Astrocyte (in vitro differentiated cells and primary cell): ENCODE measurements around the gene DCAF5. TPM values are rescaled to one million over a fixed set of nuclear protein-coding genes. Genes with fewer than 3 reads are reported as not detected.

Experiments used
- DNase-seq: peaks from one replicate; pipeline ENCODE4 v3.0.0-alpha.2; 2010; ENCODE audit warnings: low read depth
- FAIRE-seq: peaks from 2 replicates; lab custom pipeline; 2011; peaks lifted over from hg19 to GRCh38; lab: Jason Lieb, UNC
- H2AFZ ChIP-seq: 2 replicates; pipeline ENCODE4 v1.6.0; 2012; ENCODE audit warnings: low read depth, low read length, inconsistent platforms
- H3K27ac ChIP-seq: 2 replicates; pipeline ENCODE4 v1.5.1; 2011; ENCODE audit warnings: low read depth, low read length, inconsistent platforms
- H3K27me3 ChIP-seq: 2 replicates; pipeline ENCODE4 v1.6.0; 2011; ENCODE audit warnings: low read length, inconsistent platforms; ENCODE audit not compliant: insufficient read depth
- H3K36me3 ChIP-seq: 2 replicates; pipeline ENCODE4 v1.5.1; 2011; ENCODE audit warnings: low read length, inconsistent platforms; ENCODE audit not compliant: insufficient read depth
- H3K4me1 ChIP-seq: 2 replicates; pipeline ENCODE4 v1.5.1; 2011; ENCODE audit warnings: low read length, inconsistent platforms; ENCODE audit not compliant: insufficient read depth
- H3K4me2 ChIP-seq: 2 replicates; pipeline ENCODE4 v1.6.0; 2012; ENCODE audit warnings: low read length, inconsistent platforms
- H3K4me3 ChIP-seq: 2 replicates; pipeline ENCODE4 v1.5.1; 2011; ENCODE audit warnings: low read depth, mild to moderate bottlenecking, low read length, inconsistent platforms; ENCODE audit not compliant: insufficient read depth
- H3K79me2 ChIP-seq: 2 replicates; pipeline ENCODE4 v1.6.0; 2012; ENCODE audit warnings: mild to moderate bottlenecking, low read length, inconsistent platforms; ENCODE audit not compliant: insufficient read depth
- H3K9ac ChIP-seq: 2 replicates; pipeline ENCODE4 v1.6.0; 2012; ENCODE audit warnings: mild to moderate bottlenecking, low read length, inconsistent platforms
- H3K9me3 ChIP-seq: 2 replicates; pipeline ENCODE4 v1.5.1; 2012; ENCODE audit warnings: low read depth, mild to moderate bottlenecking, low read length, inconsistent platforms; ENCODE audit not compliant: insufficient read depth
- H4K20me1 ChIP-seq: 2 replicates; pipeline ENCODE4 v1.6.0; 2012; ENCODE audit warnings: low read length, inconsistent platforms; ENCODE audit not compliant: insufficient read depth
- H3K27ac Mint-ChIP-seq: one replicate; pipeline ENCODE4 v1.8.0; 2021; ENCODE audit warnings: mild to moderate bottlenecking, mixed read lengths; ENCODE audit not compliant: unreplicated experiment
- H3K27me3 Mint-ChIP-seq: one replicate; pipeline ENCODE4 v1.8.0; 2021; ENCODE audit warnings: low read depth, mixed read lengths; ENCODE audit not compliant: unreplicated experiment
- H3K36me3 Mint-ChIP-seq: one replicate; pipeline ENCODE4 v1.8.0; 2021; ENCODE audit warnings: low read depth, mixed read lengths; ENCODE audit not compliant: unreplicated experiment
- H3K4me1 Mint-ChIP-seq: one replicate; pipeline ENCODE4 v1.8.0; 2021; ENCODE audit warnings: low read depth, mixed read lengths; ENCODE audit not compliant: unreplicated experiment
- H3K4me3 Mint-ChIP-seq: one replicate; pipeline ENCODE4 v1.8.0; 2021; ENCODE audit warnings: mild to moderate bottlenecking, moderate library complexity, mixed read lengths; ENCODE audit not compliant: unreplicated experiment
- H3K9me3 Mint-ChIP-seq: one replicate; pipeline ENCODE4 v1.8.0; 2021; ENCODE audit warnings: mild to moderate bottlenecking, mixed read lengths; ENCODE audit not compliant: unreplicated experiment
- EZH2 ChIP-seq: IDR thresholded peaks from 2 replicates; pipeline ENCODE4 v1.6.1; 2012; ENCODE audit warnings: mild to moderate bottlenecking, low read length, inconsistent platforms; ENCODE audit not compliant: insufficient read depth
- total RNA-seq: library from RNA; stranded (reverse); gene quantifications from 2 replicates; pipeline ENCODE4 v1.2.1, GENCODE V29; 2021
- TF ChIP-seq, protein P1 (sequence below): IDR thresholded peaks from 2 replicates; pipeline ENCODE4 v1.5.1; 2011; ENCODE audit warnings: low read depth, mild to moderate bottlenecking, inconsistent platforms, low read length, moderate library complexity; ENCODE audit not compliant: insufficient read depth

The DCAF5 gene
- total RNA-seq, 1 donor from 2014 or later = 54.6 TPM

DNA sequence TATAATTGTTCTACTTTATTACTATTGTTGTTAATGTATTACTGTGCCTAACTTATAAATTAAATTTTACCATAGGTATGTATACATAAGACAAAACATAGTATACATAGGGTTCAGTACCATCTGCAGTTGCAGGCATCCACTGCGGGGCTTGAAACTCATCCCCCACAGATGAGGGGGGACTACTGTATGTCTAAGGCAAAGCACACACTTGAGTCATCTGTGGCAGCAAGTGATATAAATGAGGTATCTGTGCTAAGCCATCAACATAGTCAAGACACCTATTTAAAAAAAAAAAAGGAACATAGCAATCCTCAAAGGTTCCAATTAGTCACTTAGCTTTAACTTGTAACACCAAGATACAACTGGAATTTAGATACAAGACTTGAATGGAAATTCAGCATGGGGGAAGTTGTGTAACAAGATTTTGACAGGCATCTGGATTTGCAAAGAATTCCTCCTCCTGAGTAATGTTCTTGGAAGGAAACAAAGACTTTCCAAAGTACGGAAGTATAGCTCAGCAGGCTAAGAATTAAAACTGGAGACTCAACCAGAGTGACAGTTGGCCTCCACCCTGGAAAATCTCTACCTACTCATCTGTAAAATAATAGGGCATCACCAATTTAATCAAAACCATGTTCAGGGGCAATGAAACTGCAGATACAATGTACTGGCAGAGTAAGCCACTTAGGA lies 14.9 kb downstream of the DCAF5 start:
- H4K20me1 ChIP-seq = peaks cover 86% of the 10 kb centered on the region
- H3K4me2 ChIP-seq = peak overlapping the region; percentile 21

DNA sequence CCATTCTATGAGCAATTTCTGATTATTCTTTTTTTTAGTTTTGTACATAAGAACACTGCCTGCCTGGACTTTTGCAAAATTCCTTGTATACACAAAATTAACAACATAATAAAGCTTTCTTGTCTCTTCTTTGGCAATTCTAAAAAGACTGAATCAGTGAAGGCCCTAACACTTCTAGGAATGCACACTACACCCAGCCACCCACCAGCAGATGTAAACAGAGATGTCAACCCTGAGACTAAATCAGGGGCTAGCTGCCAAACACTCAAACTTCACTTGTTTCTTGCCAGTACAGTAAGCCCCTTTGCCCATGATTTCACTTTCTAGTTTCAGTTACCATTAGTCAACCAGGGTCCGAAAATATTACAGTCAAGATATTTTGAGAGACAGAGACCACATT lies 15.5 kb downstream of the DCAF5 start:
- Mint-ChIP-seq H3K36me3 (peaks cover 2% of the 10 kb centered on the region), H3K27me3 (no peaks in the 10 kb centered on the region), H3K9me3 (no peaks in the 10 kb centered on the region), H3K4me3 (no peak overlapping the region), H3K27ac (no peak overlapping the region), H3K4me1 (peaks cover 31% of the 10 kb centered on the region)
- no peak overlapping the region for H3K4me3 ChIP-seq
- H3K36me3 ChIP-seq = no peaks in the 10 kb centered on the region
- peaks cover 67% of the 10 kb centered on the region for H3K79me2 ChIP-seq
- H3K4me1 ChIP-seq = peaks cover 33% of the 10 kb centered on the region
- H3K27ac ChIP-seq = peak overlapping the region; percentile 22
- DNase-seq (peak; percentile 36), FAIRE-seq (no peak)
- H3K4me2 ChIP-seq = no peak overlapping the region
- TF ChIP-seq, protein P1, sequence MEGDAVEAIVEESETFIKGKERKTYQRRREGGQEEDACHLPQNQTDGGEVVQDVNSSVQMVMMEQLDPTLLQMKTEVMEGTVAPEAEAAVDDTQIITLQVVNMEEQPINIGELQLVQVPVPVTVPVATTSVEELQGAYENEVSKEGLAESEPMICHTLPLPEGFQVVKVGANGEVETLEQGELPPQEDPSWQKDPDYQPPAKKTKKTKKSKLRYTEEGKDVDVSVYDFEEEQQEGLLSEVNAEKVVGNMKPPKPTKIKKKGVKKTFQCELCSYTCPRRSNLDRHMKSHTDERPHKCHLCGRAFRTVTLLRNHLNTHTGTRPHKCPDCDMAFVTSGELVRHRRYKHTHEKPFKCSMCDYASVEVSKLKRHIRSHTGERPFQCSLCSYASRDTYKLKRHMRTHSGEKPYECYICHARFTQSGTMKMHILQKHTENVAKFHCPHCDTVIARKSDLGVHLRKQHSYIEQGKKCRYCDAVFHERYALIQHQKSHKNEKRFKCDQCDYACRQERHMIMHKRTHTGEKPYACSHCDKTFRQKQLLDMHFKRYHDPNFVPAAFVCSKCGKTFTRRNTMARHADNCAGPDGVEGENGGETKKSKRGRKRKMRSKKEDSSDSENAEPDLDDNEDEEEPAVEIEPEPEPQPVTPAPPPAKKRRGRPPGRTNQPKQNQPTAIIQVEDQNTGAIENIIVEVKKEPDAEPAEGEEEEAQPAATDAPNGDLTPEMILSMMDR = no peak
- TF ChIP-seq EZH2 = no peak
- peaks cover 86% of the 10 kb centered on the region for H4K20me1 ChIP-seq
- no peaks in the 10 kb centered on the region for H3K9me3 ChIP-seq
- H2AFZ ChIP-seq = no peak overlapping the region
- no peak overlapping the region for H3K9ac ChIP-seq
- no peaks in the 10 kb centered on the region for H3K27me3 ChIP-seq

More for the DNA sequence above, 14.9 kb downstream of the DCAF5 start:
- Histone ChIP-seq H3K36me3 (no peaks in the 10 kb centered on the region), H3K4me3 (no peak overlapping the region), H3K27ac (peak overlapping the region; percentile 22), H3K9me3 (no peaks in the 10 kb centered on the region), H3K79me2 (peaks cover 73% of the 10 kb centered on the region), H3K27me3 (no peaks in the 10 kb centered on the region), H3K9ac (no peak overlapping the region), H3K4me1 (peaks cover 27% of the 10 kb centered on the region), H2AFZ (no peak overlapping the region)
- FAIRE-seq = peak; percentile 55
- Mint-ChIP-seq H3K4me3 (no peak overlapping the region), H3K36me3 (peaks cover 2% of the 10 kb centered on the region), H3K9me3 (no peaks in the 10 kb centered on the region), H3K27ac (peak overlapping the region; percentile 73), H3K27me3 (no peaks in the 10 kb centered on the region), H3K4me1 (peaks cover 25% of the 10 kb centered on the region)
- peak; percentile 83 for DNase-seq
- TF ChIP-seq EZH2 = no peak
- TF ChIP-seq, protein P1 = no peak

DNA sequence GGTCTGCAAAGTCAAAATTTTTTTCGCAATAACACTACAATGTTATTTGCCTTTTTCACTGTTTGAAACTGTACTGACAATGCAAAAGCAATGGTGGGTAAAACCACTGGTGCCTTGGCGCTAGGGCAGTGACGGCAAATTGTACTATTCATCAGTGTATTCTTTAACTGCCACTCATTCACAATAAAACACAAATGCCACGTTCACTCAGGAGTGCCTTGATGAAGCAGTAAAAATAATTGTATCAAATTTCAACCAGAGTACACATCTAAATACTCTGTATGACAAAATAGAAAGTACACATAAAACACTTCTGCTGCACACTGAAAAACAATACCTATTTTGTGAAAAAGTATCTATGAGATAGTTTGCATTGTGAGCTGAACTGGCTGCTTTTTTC lies 17.8 kb downstream of the DCAF5 start:
- H3K4me1 Mint-ChIP-seq = peaks cover 53% of the 10 kb centered on the region
- H3K9ac ChIP-seq = no peak overlapping the region
- peaks cover 69% of the 10 kb centered on the region for H3K79me2 ChIP-seq
- no peak overlapping the region for H3K27ac ChIP-seq
- TF ChIP-seq, protein P1 = no peak
- TF ChIP-seq EZH2 = no peak
- H3K27me3 Mint-ChIP-seq = no peaks in the 10 kb centered on the region
- H2AFZ ChIP-seq = no peak overlapping the region
- H3K4me3 ChIP-seq = no peak overlapping the region
- H3K4me3 Mint-ChIP-seq = no peak overlapping the region
- H3K4me1 ChIP-seq = peaks cover 36% of the 10 kb centered on the region
- DNase-seq = no peak
- no peak overlapping the region for H3K27ac Mint-ChIP-seq
- peaks cover 92% of the 10 kb centered on the region for H4K20me1 ChIP-seq
- H3K27me3 ChIP-seq = no peaks in the 10 kb centered on the region
- H3K36me3 ChIP-seq = no peaks in the 10 kb centered on the region
- peaks cover 2% of the 10 kb centered on the region for H3K36me3 Mint-ChIP-seq
- H3K9me3 Mint-ChIP-seq = no peaks in the 10 kb centered on the region
- H3K9me3 ChIP-seq = no peaks in the 10 kb centered on the region
- no peak overlapping the region for H3K4me2 ChIP-seq
- FAIRE-seq = no peak
